Effector memory CD4-positive, alpha-beta T cell (primary cell): Measurements from ENCODE around the gene SHKBP1.
"Not testable (repeated sequence)": the region's sequence is repeated elsewhere in the genome, so short reads cannot be mapped to it uniquely, and the experiment has no call there.

Source experiments
- DNase-seq, 3 donors: peaks; one replicate each; pipeline ENCODE4 v3.0.0-alpha.2; 2020
- H3K27ac ChIP-seq: 2 replicates; pipeline ENCODE4 v1.7.0; 2013; ENCODE audit warnings: mild to moderate bottlenecking, low read length, moderate library complexity; ENCODE audit not compliant: insufficient read depth, poor library complexity, severe bottlenecking
- H3K27me3 ChIP-seq: replicated peaks from 2 replicates; pipeline ENCODE4 v1.7.0; 2013; ENCODE audit warnings: mild to moderate bottlenecking, low read length; ENCODE audit not compliant: insufficient read depth, control insufficient read depth, poor library complexity, severe bottlenecking
- H3K36me3 ChIP-seq: 2 replicates; pipeline ENCODE4 v1.7.0; 2013; ENCODE audit warnings: mild to moderate bottlenecking, low read length, moderate library complexity; ENCODE audit not compliant: control insufficient read depth, insufficient read depth
- H3K4me1 ChIP-seq: 2 replicates; pipeline ENCODE4 v1.7.0; 2013; ENCODE audit warnings: low read length, mild to moderate bottlenecking; ENCODE audit not compliant: control insufficient read depth, insufficient read depth, poor library complexity, severe bottlenecking
- H3K4me3 ChIP-seq: 2 replicates; pipeline ENCODE4 v1.7.0; 2013; ENCODE audit warnings: low read length, low read depth, mild to moderate bottlenecking; ENCODE audit not compliant: insufficient read depth, poor library complexity, severe bottlenecking
- H3K9me3 ChIP-seq: 2 replicates; pipeline ENCODE4 v1.7.0; 2013; ENCODE audit warnings: mild to moderate bottlenecking, low read length, moderate library complexity; ENCODE audit not compliant: control insufficient read depth

The SHKBP1 gene

GRCh38 chr19:40622773-40623075 is 46.1 kb downstream of the SHKBP1 start:
- no peak overlapping the region for H3K4me3 ChIP-seq
- H3K36me3 ChIP-seq: peaks cover 29% of the 10 kb centered on the region
- DNase-seq: no peak
- H3K4me1 ChIP-seq: no peaks in the 10 kb centered on the region
- no peak overlapping the region for H3K27ac ChIP-seq
- no peaks in the 10 kb centered on the region for H3K27me3 ChIP-seq
- H3K9me3 ChIP-seq: no peaks in the 10 kb centered on the region

GRCh38 chr19:40623403-40624251 is 47.0 kb downstream of the SHKBP1 start:
- no peaks in the 10 kb centered on the region for H3K27me3 ChIP-seq
- no peak overlapping the region for H3K4me3 ChIP-seq
- H3K4me1 ChIP-seq: no peaks in the 10 kb centered on the region
- H3K27ac ChIP-seq: no peak overlapping the region
- no peak for DNase-seq
- H3K9me3 ChIP-seq: no peaks in the 10 kb centered on the region
- peaks cover 29% of the 10 kb centered on the region for H3K36me3 ChIP-seq

- not testable (repeated sequence) for DNase-seq, H3K4me1 ChIP-seq, H3K9me3 ChIP-seq, H3K27me3 ChIP-seq, H3K27ac ChIP-seq, H3K4me3 ChIP-seq
- H3K36me3 ChIP-seq: peaks cover 24% of the 10 kb centered on the region
Measured at GRCh38 chr19:40624369-40625153, 47.9 kb downstream of the SHKBP1 start.

GRCh38 chr19:40625406-40626120 is 48.9 kb downstream of the SHKBP1 start:
- Histone ChIP-seq H3K27ac (no peak overlapping the region), H3K9me3 (no peaks in the 10 kb centered on the region), H3K27me3 (no peaks in the 10 kb centered on the region), H3K36me3 (peaks cover 20% of the 10 kb centered on the region), H3K4me3 (no peak overlapping the region), H3K4me1 (no peaks in the 10 kb centered on the region)
- no peak for DNase-seq

- Histone ChIP-seq H3K4me3 (no peak overlapping the region), H3K36me3 (peaks cover 12% of the 10 kb centered on the region), H3K9me3 (no peaks in the 10 kb centered on the region), H3K4me1 (no peaks in the 10 kb centered on the region), H3K27me3 (no peaks in the 10 kb centered on the region), H3K27ac (no peak overlapping the region)
- DNase-seq: no peak
Measured at GRCh38 chr19:40626918-40627317, 50.2 kb downstream of the SHKBP1 start.

GRCh38 chr19:40627486-40628279 is 51.0 kb downstream of the SHKBP1 start:
- no peak overlapping the region for H3K4me3 ChIP-seq

GRCh38 chr19:40629346-40629745 is 52.7 kb downstream of the SHKBP1 start:
- Histone ChIP-seq H3K4me3 (no peak overlapping the region), H3K27me3 (no peaks in the 10 kb centered on the region), H3K9me3 (no peaks in the 10 kb centered on the region), H3K36me3 (no peaks in the 10 kb centered on the region), H3K4me1 (peaks cover 2% of the 10 kb centered on the region), H3K27ac (no peak overlapping the region)
- no peak for DNase-seq

More at GRCh38 chr19:40627486-40628279, 51.0 kb downstream of the SHKBP1 start:
- no peak overlapping the region for H3K27ac ChIP-seq
- no peaks in the 10 kb centered on the region for H3K4me1 ChIP-seq
- DNase-seq: no peak
- no peaks in the 10 kb centered on the region for H3K27me3 ChIP-seq
- H3K36me3 ChIP-seq: peaks cover 9% of the 10 kb centered on the region
- H3K9me3 ChIP-seq: no peaks in the 10 kb centered on the region

- H3K9me3 ChIP-seq: no peaks in the 10 kb centered on the region
- H3K4me1 ChIP-seq: peaks cover 8% of the 10 kb centered on the region
- H3K27me3 ChIP-seq: no peaks in the 10 kb centered on the region
- no peaks in the 10 kb centered on the region for H3K36me3 ChIP-seq
- no peak overlapping the region for H3K27ac ChIP-seq
- no peak overlapping the region for H3K4me3 ChIP-seq
- DNase-seq: no peak
Measured at GRCh38 chr19:40630571-40631160, 54.0 kb downstream of the SHKBP1 start.

GRCh38 chr19:40632311-40633036 is 55.8 kb downstream of the SHKBP1 start:
- Histone ChIP-seq H3K27me3 (no peaks in the 10 kb centered on the region), H3K4me3 (no peak overlapping the region), H3K36me3 (no peaks in the 10 kb centered on the region), H3K27ac (no peak overlapping the region), H3K4me1 (peaks cover 8% of the 10 kb centered on the region), H3K9me3 (no peaks in the 10 kb centered on the region)
- no peak for DNase-seq
